Sigmoid colon (tissue), 4 donors: ENCODE results near the gene DLL4.

Experiments
- EP300 ChIP-seq, 4 donors: sonication (generic); formaldehyde crosslinking; IDR thresholded peaks; one replicate each; pipeline ENCODE4 v1.6.1; 2017; ENCODE audit warnings: antibody characterized with exemption in 4 of 4
- POLR2A ChIP-seq, 2 donors: fragments of 450-650 bp; IDR thresholded peaks; one replicate each; pipeline ENCODE4 v1.6.1; 2016; ENCODE audit warnings: antibody characterized with exemption in 2 of 2, mild to moderate bottlenecking in 2 of 2, moderate library complexity in 2 of 2
- POLR2AphosphoS5 ChIP-seq, 4 donors: sonication (generic); formaldehyde crosslinking; IDR thresholded peaks; one replicate each; pipeline ENCODE4 v1.6.1; 2017; ENCODE audit warnings: antibody characterized with exemption in 4 of 4
- TF ChIP-seq, protein P1 (sequence below), 4 experiments: fragments of 450-650 bp in 3 of 4; fragments of 200-600 bp in 1 of 4; IDR thresholded peaks; one replicate each; pipeline ENCODE4 v1.5.1; 2016 to 2019; ENCODE audit warnings: antibody characterized with exemption in 4 of 4, mild to moderate bottlenecking in 3 of 4, moderate library complexity in 2 of 4

DNA sequence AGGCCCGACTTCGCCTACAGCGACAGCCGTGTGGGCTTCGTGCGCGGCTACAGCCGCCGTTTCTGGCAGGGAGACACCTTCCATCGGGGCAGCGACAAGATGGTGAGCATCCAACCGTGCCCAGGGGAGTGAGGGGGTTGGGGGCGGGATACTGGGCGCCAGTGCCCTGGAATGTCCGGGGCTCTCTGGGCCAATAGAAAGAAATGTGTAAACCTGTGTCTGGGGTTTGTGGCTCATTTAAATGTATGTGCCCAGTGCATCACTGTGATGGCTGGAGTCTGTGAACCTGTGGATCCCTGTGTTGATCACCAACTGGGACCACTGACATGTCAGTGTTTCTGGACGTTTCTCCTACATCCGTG is 24.6 kb downstream of the DLL4 start:
- TF ChIP-seq POLR2A (IDR thresholded peaks at IDR 0.05) (no peak), POLR2AphosphoS5 (IDR thresholded peaks at IDR 0.05) (no peak), EP300 (IDR thresholded peaks at IDR 0.05) (no peak)
- TF ChIP-seq, protein P1, sequence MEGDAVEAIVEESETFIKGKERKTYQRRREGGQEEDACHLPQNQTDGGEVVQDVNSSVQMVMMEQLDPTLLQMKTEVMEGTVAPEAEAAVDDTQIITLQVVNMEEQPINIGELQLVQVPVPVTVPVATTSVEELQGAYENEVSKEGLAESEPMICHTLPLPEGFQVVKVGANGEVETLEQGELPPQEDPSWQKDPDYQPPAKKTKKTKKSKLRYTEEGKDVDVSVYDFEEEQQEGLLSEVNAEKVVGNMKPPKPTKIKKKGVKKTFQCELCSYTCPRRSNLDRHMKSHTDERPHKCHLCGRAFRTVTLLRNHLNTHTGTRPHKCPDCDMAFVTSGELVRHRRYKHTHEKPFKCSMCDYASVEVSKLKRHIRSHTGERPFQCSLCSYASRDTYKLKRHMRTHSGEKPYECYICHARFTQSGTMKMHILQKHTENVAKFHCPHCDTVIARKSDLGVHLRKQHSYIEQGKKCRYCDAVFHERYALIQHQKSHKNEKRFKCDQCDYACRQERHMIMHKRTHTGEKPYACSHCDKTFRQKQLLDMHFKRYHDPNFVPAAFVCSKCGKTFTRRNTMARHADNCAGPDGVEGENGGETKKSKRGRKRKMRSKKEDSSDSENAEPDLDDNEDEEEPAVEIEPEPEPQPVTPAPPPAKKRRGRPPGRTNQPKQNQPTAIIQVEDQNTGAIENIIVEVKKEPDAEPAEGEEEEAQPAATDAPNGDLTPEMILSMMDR (IDR thresholded peaks at IDR 0.05): no peak
